ENCODE results near the gene KRT83.

Gene KRT83

DNA sequence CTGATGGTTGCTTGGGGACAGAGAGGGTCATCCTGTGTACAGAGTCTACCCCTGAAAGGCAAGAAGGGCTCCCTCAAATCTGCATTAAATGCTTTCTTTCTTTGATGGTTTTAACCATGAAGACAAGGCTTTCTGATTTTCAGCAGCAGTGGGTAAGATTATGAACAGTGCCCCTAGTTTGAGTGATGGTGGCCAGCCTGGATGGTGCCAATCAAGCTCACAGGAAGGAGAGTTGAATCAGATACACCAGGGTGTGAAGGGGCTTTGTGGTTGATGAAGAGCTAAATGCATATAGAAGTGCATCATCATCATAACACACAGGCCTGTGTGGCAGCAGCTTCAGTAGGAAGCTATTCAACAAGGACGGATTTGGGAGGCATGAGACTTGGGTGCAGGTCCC is 40.4 kb upstream of the KRT83 start:
- no peaks in the 10 kb centered on the region for H3F3A ChIP-seq (ENCODE audit: insufficient read depth, low read length)
- H4K20me1 ChIP-seq (ENCODE audit: insufficient read depth, low read length), result no peaks in the 10 kb centered on the region
- TF ChIP-seq, protein P1, sequence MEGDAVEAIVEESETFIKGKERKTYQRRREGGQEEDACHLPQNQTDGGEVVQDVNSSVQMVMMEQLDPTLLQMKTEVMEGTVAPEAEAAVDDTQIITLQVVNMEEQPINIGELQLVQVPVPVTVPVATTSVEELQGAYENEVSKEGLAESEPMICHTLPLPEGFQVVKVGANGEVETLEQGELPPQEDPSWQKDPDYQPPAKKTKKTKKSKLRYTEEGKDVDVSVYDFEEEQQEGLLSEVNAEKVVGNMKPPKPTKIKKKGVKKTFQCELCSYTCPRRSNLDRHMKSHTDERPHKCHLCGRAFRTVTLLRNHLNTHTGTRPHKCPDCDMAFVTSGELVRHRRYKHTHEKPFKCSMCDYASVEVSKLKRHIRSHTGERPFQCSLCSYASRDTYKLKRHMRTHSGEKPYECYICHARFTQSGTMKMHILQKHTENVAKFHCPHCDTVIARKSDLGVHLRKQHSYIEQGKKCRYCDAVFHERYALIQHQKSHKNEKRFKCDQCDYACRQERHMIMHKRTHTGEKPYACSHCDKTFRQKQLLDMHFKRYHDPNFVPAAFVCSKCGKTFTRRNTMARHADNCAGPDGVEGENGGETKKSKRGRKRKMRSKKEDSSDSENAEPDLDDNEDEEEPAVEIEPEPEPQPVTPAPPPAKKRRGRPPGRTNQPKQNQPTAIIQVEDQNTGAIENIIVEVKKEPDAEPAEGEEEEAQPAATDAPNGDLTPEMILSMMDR (IDR thresholded peaks at IDR 0.05; ENCODE audit: low read length), result no peak
- TF ChIP-seq EZH2phosphoT487 (IDR thresholded peaks at IDR 0.05; ENCODE audit: low read length), result no peak
- no peak for TF ChIP-seq EZH2 (optimal IDR thresholded peaks at IDR 0.05; ENCODE audit: low read depth, low read length)
- no peak for DNase-seq
- H3K27me3 ChIP-seq (replicated peaks; ENCODE audit: insufficient read depth, low read length), result peaks cover 88% of the 10 kb centered on the region
- H3K4me1 ChIP-seq (ENCODE audit: low read length), result peaks cover 6% of the 10 kb centered on the region; the same call in 1 of the 2 replicates
- H3K9me2 ChIP-seq (replicated peaks; ENCODE audit: insufficient read depth, low read length), result no peaks in the 10 kb centered on the region
- no peak overlapping the region for H3K27ac ChIP-seq (ENCODE audit: low read length)
- H3K36me3 ChIP-seq (replicated peaks; ENCODE audit: insufficient read depth, low read length), result no peaks in the 10 kb centered on the region
- no peak overlapping the region for H3K4me2 ChIP-seq (ENCODE audit: low read depth, low read length)
- no peak overlapping the region for H3K4me3 ChIP-seq (ENCODE audit: low read length)
- H3K9ac ChIP-seq (ENCODE audit: low read length), result no peak overlapping the region
- H2AFZ ChIP-seq (ENCODE audit: low read length), result no peak overlapping the region
- H3K9me3 ChIP-seq (replicated peaks; ENCODE audit: insufficient read depth, low read length), result no peaks in the 10 kb centered on the region
- no peaks in the 10 kb centered on the region for H3K79me2 ChIP-seq (ENCODE audit: low read length)

DNA sequence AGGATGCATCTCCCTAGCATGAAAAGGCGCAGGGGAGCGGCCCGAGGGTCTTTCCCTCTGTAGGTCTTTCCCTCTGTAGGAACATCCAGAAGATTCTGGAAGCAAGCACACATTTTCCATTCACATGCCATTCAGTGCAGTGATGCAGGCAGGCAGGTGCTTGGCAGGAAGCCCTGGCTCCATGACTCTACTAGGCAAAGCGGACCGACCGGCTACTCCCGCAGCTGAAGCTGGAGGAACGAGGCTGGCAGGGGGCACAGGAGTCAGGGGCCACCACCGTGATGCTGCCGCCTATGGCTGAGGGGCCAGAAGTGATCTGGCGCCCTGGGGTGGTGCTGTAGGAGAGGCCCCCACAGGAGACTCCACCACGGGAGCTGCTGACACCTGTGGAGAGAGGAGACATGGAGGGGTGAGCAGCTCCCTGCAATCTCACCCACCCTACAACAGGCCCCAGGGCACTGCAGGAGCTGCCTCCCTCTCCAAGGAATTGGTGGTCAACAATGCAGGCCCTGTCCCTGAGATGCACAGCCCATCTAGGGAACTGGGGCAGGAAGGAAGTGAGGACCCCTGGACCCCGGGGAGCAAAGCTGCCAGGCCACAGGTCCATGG is 39.6 kb upstream of the KRT83 start:
- no peak overlapping the region for H3K9ac ChIP-seq (ENCODE audit: low read length)
- H3K9me2 ChIP-seq (replicated peaks; ENCODE audit: insufficient read depth, low read length), result no peaks in the 10 kb centered on the region
- H4K20me1 ChIP-seq (ENCODE audit: insufficient read depth, low read length), result no peaks in the 10 kb centered on the region
- H3K36me3 ChIP-seq (replicated peaks; ENCODE audit: insufficient read depth, low read length), result no peaks in the 10 kb centered on the region
- no peak overlapping the region for H3K27ac ChIP-seq (ENCODE audit: low read length)
- no peaks in the 10 kb centered on the region for H3K9me3 ChIP-seq (replicated peaks; ENCODE audit: insufficient read depth, low read length)
- H3K27me3 ChIP-seq (replicated peaks; ENCODE audit: insufficient read depth, low read length), result peaks cover 88% of the 10 kb centered on the region
- no peak overlapping the region for H2AFZ ChIP-seq (ENCODE audit: low read length)
- no peaks in the 10 kb centered on the region for H3F3A ChIP-seq (ENCODE audit: insufficient read depth, low read length)
- H3K4me2 ChIP-seq (ENCODE audit: low read depth, low read length), result no peak overlapping the region
- no peak overlapping the region for H3K4me3 ChIP-seq (ENCODE audit: low read length)
- TF ChIP-seq, protein P1 (IDR thresholded peaks at IDR 0.05; ENCODE audit: low read length), result no peak
- TF ChIP-seq EZH2phosphoT487 (IDR thresholded peaks at IDR 0.05; ENCODE audit: low read length) (no peak), EZH2 (optimal IDR thresholded peaks at IDR 0.05; ENCODE audit: low read depth, low read length) (no peak)
- no peak for DNase-seq
- no peaks in the 10 kb centered on the region for H3K79me2 ChIP-seq (ENCODE audit: low read length)
- peaks cover 6% of the 10 kb centered on the region; the same call in 1 of the 2 replicates for H3K4me1 ChIP-seq (ENCODE audit: low read length)

DNA sequence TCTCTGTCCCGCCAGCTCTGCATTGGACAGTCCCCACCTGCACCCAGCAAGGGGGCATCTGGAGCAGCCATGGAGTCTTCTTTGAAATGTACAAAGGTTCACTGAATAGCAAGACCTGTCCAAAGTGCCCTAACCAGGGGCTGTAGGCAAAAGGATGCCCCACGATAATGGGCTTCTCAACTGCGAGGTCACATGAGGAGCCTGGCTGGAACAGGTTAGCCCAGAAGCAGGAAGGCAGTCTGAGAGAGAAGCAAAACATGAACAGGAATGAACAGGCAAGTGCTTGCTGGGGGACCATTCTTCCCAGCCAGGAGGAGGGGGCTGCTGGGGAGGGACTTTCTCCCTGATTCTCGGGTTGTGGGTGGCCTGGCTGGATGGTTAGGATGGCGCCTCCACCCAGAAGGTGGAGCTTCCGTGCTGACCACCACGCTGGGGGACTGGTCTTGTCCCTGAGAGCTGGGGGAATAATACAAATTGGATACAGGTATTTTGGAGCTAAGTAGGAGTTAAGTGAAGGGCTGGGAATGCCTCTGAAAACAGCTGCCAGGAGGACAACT is 39.0 kb upstream of the KRT83 start:
- Histone ChIP-seq H4K20me1 (ENCODE audit: insufficient read depth, low read length) (no peaks in the 10 kb centered on the region), H3F3A (ENCODE audit: insufficient read depth, low read length) (no peaks in the 10 kb centered on the region), H2AFZ (ENCODE audit: low read length) (no peak overlapping the region), H3K9me2 (replicated peaks; ENCODE audit: insufficient read depth, low read length) (no peaks in the 10 kb centered on the region), H3K79me2 (ENCODE audit: low read length) (no peaks in the 10 kb centered on the region), H3K27ac (ENCODE audit: low read length) (no peak overlapping the region), H3K9ac (ENCODE audit: low read length) (no peak overlapping the region), H3K4me1 (ENCODE audit: low read length) (peaks cover 6% of the 10 kb centered on the region; the same call in 1 of the 2 replicates), H3K36me3 (replicated peaks; ENCODE audit: insufficient read depth, low read length) (no peaks in the 10 kb centered on the region), H3K9me3 (replicated peaks; ENCODE audit: insufficient read depth, low read length) (no peaks in the 10 kb centered on the region), H3K4me2 (ENCODE audit: low read depth, low read length) (no peak overlapping the region), H3K4me3 (ENCODE audit: low read length) (no peak overlapping the region), H3K27me3 (replicated peaks; ENCODE audit: insufficient read depth, low read length) (peaks cover 88% of the 10 kb centered on the region)
- no peak for DNase-seq
- no peak for TF ChIP-seq EZH2phosphoT487 (IDR thresholded peaks at IDR 0.05; ENCODE audit: low read length)
- TF ChIP-seq, protein P1 (IDR thresholded peaks at IDR 0.05; ENCODE audit: low read length), result no peak
- TF ChIP-seq EZH2 (optimal IDR thresholded peaks at IDR 0.05; ENCODE audit: low read depth, low read length), result no peak
